ENCODE measurements around the gene DNAI2.
"Not testable (repeated sequence)": the region's sequence is repeated elsewhere in the genome, so short reads cannot be mapped to it uniquely, and the experiment has no call there.

DNAI2 gene

DNA sequence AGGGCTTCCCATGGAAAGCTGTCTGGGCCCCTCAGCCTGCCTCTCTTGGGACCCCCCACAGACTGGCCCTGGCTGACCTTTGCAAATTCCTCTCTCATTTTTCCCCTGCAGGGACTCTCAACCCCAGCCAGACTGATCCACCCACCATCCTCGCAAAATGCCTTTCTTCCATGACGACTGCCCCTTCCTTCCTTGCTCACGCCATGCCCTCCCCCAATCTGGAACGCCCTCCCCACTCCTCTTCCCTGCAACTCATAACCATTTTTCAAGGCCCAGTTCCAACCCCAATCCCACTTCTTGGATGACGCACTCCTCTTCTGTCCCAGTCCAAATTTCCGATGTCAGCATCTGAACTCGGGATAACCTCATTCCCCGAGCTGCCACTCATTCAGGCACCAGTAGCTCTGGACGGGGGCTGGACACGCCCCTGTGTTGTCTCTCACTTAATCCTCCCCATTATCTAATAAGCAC, 1.3 kb upstream of the DNAI2 start:
- DNase-seq (ENCODE audit: extremely low read depth in 1 of 2, low read depth in 1 of 2): no peak

DNA sequence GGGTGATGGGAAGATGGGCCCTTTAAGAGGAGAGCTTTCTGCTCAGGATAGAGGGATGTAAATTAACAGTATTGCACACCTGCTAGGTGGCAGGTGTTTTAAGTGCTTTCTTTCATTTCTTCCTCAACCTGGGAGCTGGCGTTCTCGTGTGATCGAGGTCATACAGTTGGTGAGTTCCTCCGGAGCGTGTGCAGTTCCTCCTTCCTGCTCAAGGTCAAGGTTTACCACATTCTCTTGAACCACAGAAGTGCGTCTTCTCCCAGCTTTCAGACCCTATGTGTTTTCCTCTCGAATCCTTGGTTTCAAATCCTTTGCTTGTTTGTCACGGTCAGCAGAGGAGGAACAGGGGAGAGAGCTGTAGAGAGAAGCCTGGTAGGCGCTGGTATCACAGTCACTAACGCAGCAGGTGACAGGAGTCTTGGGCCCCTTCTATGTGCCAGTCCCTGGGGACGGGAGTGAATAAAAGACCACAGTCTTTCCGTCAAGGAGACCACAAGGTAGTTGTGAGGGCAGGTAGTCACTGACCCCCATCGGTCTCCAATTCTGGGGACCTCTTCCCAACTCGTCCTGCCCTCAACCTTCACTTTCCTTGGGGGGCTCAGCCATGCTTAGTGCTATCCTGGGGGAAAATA, 791 bp downstream of the DNAI2 start:
- DNase-seq (ENCODE audit: extremely low read depth in 1 of 2, low read depth in 1 of 2): no peak

- DNase-seq (ENCODE audit: extremely low read depth in 1 of 2, low read depth in 1 of 2): no peak
Measured at GRCh38 chr17:74276051-74276476, 2.0 kb downstream of the DNAI2 start.

GRCh38 chr17:74276541-74277009, 2.5 kb downstream of the DNAI2 start:
- no peak for DNase-seq (ENCODE audit: extremely low read depth in 1 of 2, low read depth in 1 of 2)

DNA sequence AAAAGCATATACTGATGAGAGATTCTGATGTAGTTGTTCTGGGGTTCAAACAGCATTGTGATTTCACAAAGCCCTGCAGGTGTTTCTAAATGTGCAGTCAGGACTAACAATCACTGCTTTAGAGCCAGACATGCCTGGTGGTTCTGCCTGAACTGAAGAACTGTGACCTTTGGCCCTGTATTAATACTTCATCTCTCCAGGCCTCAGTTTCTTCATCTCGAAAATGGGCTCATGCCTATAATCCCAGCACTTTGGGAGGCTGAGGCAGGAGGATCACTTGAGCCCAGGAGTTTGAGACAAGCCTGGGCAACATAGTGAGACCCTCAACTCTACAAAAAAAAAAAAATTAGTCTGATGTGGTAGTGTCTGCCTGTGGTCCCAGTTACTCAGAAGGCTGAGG, 3.9 kb downstream of the DNAI2 start:
- DNase-seq (ENCODE audit: extremely low read depth in 1 of 2, low read depth in 1 of 2): no peak

DNA sequence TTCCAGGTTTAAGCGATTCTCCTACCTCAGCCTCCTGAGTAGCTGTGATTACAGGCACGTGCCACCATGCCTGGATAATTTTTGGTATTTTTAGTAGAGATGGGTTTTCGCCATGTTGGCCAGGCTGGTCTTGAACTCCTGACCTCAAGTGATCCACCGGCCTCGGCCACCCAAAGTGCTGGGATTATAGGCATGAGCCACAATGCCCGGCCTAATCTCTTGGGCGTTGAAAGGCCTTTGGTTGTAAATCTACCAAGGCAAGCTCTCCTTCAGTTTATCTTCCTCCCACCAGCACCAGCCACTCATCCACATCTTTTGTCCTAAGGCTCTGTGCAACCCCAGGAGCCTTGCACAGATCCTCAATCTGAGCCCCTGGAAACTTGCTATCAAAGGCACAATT, 5.6 kb downstream of the DNAI2 start:
- not testable (repeated sequence) for DNase-seq (ENCODE audit: extremely low read depth in 1 of 2, low read depth in 1 of 2)

- peak in 1 of 2 donors; percentile 28 for DNase-seq (ENCODE audit: extremely low read depth in 1 of 2, low read depth in 1 of 2)
Measured at GRCh38 chr17:74280093-74280513, 6.1 kb downstream of the DNAI2 start.

DNA sequence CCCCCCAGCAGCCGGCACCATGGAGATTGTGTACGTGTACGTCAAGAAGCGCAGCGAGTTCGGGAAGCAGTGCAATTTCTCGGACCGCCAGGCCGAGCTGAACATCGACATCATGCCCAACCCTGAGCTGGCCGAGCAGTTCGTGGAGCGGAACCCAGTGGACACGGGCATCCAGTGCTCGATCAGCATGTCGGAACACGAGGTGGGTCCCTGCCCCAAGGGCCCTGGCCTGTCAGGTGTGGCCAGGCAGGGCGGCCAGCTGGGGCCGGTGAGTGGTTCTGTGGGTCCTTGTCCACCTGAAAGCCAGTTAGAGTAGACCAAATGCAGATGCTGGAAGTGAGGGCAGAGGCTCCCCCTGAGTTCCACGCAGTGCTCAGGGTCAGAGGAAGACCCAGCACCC, 7.8 kb downstream of the DNAI2 start:
- no peak for DNase-seq (ENCODE audit: extremely low read depth in 1 of 2, low read depth in 1 of 2)

DNA sequence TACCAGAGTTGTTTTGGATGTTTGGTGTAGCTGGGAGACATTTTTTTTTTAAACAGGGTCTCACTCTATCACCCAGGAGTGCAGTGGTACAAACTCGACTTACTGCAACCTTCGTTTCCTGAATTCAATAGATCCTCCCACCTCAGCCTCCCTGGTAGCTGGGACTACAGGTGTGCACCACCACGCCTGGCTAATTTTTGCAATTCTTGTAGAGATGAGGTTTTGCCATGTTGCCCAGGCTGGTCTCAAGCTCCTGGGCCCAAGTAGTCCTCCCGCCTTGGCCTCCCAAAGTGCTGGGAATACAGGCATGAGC, 8.2 kb downstream of the DNAI2 start:
- not testable (repeated sequence) for DNase-seq (ENCODE audit: extremely low read depth in 1 of 2, low read depth in 1 of 2)

GRCh38 chr17:74282587-74283370, 8.7 kb downstream of the DNAI2 start:
- peak in 1 of 2 donors; percentile 8 for DNase-seq (ENCODE audit: extremely low read depth in 1 of 2, low read depth in 1 of 2)

- no peak for DNase-seq (ENCODE audit: extremely low read depth in 1 of 2, low read depth in 1 of 2)
Measured at GRCh38 chr17:74283371-74283673, 9.3 kb downstream of the DNAI2 start.

DNA sequence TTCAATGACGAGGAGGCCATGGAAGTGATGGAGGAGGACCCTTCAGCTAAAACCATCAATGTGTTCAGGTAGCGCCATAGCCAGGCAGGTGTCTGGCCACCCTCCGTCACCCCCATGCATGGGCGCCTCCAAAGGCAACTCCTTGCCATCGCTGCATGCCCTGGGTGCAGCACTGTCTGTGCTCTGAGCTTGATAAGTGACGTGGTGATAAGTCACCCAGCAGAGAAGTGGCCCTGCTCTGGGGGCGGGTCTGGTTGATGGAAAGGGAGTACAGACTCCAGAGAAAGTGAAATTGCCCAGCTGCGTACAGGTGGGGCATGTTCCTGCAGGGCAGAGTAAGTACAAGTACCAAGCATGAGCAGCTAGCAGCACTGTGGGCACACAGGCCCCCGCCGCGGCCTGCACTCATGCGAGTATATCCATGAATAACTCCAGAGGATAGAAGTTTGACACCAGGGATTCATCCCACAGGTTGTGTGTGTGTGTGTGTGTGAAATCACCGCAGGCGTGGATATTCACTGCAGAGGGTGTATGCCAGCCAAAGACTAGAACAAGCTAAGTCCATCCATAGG, 13.1 kb downstream of the DNAI2 start:
- no peak for DNase-seq (ENCODE audit: extremely low read depth in 1 of 2, low read depth in 1 of 2)

DNA sequence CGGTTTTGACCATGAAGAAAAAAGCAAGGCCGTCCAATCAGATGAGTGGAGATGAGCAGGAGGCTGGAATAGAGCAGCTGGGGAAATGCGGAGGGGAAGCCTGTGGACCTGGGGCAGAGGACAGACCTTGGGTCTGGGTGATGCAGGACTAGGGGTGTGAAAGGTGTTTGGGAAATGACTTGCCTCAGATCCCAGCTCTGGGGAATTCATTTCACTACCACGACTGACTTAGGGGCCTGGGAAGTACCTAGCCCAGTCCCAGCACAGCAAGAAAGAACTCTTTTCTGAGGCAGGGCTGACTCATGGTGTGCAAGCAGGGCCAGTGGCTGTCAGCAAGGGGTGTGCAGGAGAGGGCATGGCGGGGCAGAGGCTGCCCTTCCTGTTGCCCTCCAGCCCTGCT, 14.8 kb downstream of the DNAI2 start:
- DNase-seq (ENCODE audit: extremely low read depth in 1 of 2, low read depth in 1 of 2): no peak

DNA sequence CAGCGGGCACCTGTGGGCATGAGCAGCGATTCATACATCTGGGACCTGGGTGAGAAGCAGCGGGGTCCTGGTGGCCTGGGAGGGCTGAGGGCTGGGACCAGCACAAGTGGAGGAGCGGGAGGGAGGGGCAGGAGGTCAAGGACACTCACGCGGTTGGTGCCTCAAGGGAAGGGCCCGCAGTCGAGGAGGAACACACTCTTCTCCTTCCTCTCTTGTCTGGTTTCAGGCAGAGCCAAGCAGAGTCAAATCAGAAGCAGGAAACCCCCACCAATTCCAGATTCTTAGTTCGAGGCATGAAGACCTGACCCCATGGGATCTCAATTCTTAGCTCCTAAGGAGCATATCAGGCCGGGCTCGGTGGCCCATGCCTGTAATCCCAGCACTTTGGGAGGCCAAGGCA, 15.7 kb downstream of the DNAI2 start:
- no peak for DNase-seq (ENCODE audit: extremely low read depth in 1 of 2, low read depth in 1 of 2)

- no peak for DNase-seq (ENCODE audit: extremely low read depth in 1 of 2, low read depth in 1 of 2)
Measured at GRCh38 chr17:74290340-74290739, 16.3 kb downstream of the DNAI2 start.

- DNase-seq (ENCODE audit: extremely low read depth in 1 of 2, low read depth in 1 of 2): no peak
Measured at GRCh38 chr17:74292495-74292894, 18.5 kb downstream of the DNAI2 start.

GRCh38 chr17:74295625-74296547, 21.9 kb downstream of the DNAI2 start:
- DNase-seq (ENCODE audit: extremely low read depth in 1 of 2, low read depth in 1 of 2): no peak

- DNase-seq (ENCODE audit: extremely low read depth in 1 of 2, low read depth in 1 of 2): no peak
Measured at GRCh38 chr17:74296548-74296936, 22.5 kb downstream of the DNAI2 start.

- no peak for DNase-seq (ENCODE audit: extremely low read depth in 1 of 2, low read depth in 1 of 2)
Measured at GRCh38 chr17:74297941-74298340, 23.9 kb downstream of the DNAI2 start.

- DNase-seq (ENCODE audit: extremely low read depth in 1 of 2, low read depth in 1 of 2): no peak
Measured at GRCh38 chr17:74298778-74299177, 24.7 kb downstream of the DNAI2 start.
